OCI-M2 (cell line): Measurements from ENCODE around the gene ABR.

Experiments used
- DNase-seq: peaks from one replicate; lab custom pipeline; 2025; ENCODE audit not compliant: unreplicated experiment; lab: John Stamatoyannopoulos, UW

The ABR gene

GRCh38 chr17:1011760-1012735 is 167.7 kb downstream of the ABR start:
- DNase-seq = no peak

GRCh38 chr17:1011138-1011537 is 168.6 kb downstream of the ABR start:
- no peak for DNase-seq

GRCh38 chr17:1010586-1010985 is 169.2 kb downstream of the ABR start:
- no peak for DNase-seq

DNA sequence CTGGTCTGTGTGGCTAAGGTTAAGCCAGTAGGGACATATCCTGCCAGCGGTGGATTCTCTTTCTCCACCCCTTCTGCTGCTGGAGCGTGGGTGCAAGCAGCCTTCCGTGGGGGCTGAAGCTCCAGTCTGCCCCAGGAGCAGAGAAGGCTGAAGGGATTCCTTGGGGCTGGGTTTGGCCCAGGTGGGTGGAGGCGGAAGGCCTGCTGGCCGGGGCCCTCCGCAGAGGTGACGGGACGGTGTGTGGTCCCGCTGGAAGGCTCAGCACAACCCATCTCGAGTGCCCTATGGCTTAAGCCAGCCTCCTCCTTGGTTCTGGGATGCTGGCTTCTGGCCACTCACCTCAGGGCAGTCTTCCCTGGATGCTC is 169.7 kb downstream of the ABR start:
- DNase-seq = no peak

DNA sequence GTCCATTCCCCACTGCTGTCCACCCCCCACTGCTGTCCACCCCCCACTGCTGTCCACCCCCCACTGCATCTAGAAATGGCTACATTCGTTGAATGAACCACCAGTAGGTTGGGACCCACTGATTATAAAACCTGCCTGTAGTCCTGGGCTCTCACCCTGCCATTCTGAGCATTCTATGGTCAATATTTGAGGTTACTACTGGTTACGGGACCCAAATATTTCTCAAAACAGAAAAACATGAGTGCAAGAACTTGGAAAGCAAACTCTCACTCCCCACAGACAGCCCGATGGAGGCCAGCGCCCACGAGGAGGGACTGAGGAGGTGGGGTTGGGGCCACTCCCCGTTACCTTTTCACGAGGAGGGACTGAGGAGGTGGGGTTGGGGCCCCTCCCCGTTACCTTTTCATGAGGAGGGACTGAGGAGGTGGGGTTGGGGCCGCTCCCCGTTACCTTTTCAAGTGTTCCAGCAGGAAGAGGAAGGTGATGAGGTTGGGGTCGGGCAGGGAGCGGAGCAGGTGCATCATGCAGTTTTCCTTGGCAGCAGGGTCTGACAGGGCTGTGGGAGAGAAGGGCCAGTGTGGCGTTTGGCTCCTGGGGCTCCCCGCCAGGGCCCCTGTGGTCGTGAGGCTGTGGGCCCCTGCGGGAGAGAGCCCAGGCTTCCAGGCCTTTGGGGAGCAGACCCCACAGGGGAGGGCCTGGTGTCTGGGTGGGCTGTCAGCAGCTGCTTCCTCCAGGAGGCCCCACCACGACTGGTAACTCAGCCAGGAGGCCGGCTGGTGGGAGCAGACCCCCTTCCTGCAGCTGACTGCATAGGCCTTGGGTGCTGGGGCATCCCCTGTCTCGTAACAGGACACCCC is 170.3 kb downstream of the ABR start:
- DNase-seq = no peak

GRCh38 chr17:1008008-1008761 is 171.6 kb downstream of the ABR start:
- no peak for DNase-seq

GRCh38 chr17:1007310-1008007 is 172.3 kb downstream of the ABR start:
- no peak for DNase-seq

DNA sequence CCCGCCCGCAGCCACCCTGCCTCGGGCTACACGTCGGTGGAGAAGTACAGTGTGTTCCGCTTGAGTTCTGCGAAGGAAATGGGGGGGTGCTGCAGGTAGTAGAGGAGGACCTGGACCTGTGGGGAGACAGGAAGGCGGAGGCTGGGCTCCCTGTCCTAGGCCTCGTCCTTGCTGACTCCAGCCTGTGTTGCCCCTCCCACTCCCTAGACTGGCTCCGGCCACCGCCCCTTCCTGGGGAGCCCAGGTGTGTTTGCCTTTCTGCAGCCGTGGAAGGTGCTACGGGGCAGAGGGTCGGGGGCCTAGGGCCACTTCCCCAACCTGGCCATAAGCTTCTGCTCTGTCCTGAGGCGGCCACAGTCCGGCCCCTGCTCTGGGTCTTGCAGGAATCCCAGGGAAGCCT is 173.7 kb downstream of the ABR start:
- no peak for DNase-seq

- no peak for DNase-seq
Observed at GRCh38 chr17:1005361-1005946, 174.3 kb downstream of the ABR start.

DNA sequence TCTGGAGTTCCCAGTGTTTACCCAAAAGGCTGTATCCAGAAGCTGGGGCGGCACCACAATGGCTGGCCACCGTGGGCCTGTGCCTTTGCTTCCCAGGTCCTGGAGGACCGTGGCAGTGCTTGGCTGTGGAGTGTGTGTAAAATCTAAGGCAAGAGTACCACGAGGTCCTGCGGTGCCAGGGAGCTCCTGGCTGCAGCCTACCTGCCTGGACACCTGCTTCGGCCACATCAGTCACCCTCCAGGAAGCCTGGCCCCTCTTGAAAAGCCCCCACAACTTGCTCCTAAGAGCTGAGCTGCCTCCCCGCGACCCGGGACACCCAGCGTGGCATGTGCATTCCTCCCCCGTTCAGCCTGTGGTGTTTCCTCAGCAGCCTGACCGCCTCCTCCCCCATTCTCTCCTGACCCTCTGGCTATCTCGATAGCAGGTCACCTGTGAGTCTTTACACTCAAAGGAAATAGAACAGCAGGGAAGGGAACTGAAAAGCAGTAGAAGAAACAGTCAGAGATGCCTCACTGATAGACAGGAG is 174.9 kb downstream of the ABR start:
- no peak for DNase-seq

- DNase-seq = no peak
Observed at GRCh38 chr17:1003972-1004768, 175.6 kb downstream of the ABR start.

DNA sequence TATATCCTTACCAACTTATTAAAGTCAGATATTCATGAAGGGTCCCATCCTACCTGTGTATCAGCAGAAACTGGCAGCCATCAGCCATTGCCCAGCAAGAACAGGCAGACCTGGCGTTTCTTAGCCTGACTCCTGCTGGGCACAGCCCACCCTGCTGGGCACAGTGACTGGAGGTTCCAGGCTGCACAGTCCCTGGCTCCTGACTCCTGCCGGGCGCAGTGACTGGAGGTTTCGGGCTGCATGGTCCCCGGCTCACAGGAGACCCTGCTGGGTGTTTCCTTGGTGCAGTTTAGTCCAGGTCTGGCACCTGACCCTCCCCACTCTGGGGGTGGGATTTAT is 176.2 kb downstream of the ABR start:
- no peak for DNase-seq

DNA sequence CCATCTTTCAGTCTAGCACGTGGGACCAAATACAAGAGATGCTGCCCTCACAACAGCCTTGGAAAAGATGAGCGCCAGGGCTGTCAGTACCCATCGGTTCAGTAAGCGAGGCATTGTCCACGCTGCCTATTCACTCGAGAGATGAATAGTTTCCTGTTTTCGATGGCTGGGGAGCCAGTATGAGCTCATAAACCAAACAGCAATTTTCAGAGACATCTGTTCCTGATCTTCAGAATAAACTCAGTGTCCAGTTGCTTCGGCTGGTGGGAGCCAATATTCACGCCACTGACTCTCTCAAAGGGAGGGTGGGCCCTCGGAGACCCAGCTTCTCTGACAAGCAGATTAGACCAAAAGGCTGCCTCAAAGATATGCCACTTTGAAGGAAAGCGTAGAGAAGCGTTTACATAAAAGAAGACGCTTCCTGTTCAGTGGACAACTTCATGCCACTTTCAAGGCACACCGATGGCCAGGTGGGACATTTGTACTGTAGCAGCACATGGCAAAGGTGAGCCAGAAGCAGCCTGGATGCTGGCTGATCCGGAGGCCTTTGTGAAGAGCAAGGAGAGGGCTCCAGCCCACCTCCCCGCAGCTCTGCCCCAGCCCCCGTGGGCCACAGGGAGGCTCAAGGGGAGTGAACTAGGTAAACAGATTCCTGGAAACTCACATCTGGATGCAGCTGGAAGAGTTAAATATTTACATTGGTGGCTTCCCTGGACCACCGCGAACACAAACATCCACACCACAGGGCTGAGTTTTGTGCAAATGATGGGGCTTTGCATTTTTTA is 176.8 kb downstream of the ABR start:
- no peak for DNase-seq

- no peak for DNase-seq
Observed at GRCh38 chr17:1002412-1002753, 177.4 kb downstream of the ABR start.

DNA sequence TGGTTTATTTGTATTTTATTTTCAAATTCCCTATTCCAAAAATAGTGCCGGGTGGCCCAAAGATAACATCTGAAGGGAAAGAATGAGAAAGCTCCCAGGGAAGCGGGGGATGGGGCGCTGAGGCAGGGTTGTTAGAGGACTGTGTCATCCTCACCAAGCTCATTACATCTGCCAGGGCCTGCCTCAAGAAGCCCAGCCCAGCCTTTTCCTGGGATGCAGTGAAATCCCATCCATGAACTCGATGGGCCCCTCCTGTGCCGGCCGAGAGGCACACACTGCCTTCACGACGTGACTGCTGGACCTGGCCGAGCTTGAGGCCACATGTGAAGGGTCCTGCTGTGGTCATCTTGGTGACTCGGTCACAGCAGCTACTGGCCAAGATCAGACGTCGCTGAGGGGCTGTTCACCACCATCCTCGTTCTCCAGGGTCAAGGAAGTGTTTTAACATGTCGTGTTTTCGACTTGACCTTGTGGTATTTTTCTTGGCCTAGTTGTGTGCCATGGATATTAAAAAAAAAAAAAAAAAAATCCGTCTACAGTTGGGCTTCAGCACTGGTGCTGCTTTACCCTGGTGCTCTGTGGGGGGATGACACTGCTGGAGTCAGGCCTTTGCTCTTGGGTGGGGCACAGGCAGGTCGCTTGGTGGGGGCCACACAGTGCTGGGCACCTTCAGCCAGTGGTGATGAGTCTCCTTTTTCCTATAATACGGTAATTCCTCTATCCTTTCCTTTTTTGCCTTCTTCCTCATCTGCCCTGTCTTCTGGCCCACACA is 178.0 kb downstream of the ABR start:
- DNase-seq = no peak

DNA sequence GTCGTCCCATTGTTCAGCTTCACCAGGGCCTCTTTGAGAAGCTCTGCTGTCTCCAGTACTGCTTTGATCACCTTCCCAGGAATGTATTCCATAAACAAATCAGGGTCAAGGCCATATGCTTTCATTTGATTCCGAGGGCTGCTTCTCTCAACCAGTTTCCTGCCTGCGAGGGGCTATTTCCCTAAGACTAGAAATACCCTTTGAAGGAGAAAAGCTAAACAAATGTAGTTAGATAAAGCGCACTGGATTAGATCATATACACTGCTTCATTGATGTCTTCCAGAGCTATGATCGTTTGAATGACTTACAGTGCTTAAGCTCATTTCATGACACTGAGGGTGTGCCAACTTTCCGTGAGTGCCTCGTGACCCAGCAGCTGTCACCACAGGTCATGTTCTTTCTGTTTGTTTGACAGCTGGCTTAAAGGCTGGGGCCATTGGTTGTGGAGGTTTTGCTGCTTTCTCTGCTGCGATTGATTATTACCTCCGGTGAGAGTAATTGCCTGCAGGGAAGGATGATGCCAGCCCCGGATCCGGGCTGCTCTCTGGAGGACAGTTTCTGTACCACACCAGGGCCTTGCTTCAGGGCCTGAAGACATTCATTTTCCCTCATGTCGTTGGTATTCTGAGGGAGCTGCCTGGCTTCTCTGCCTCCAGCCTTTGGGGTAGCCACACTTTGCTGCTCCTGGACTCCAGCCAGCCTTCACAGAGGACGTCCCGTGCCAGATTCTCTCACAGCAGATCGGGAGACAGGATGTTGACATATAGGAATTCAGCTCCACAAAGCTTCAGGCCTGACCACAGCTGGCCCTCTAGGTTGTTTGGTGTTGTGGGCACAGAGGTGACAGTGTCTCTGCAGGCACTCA is 179.0 kb downstream of the ABR start:
- DNase-seq = no peak

GRCh38 chr17:998111-998510 is 181.7 kb downstream of the ABR start:
- DNase-seq = no peak
